Tibial artery (tissue), 4 donors: ENCODE measurements around the gene RPS2.

ENCODE experiments used
- DNase-seq, 2 donors: peaks; one replicate each; pipeline ENCODE4 v3.0.0-alpha.2; 2019
- H3K27ac ChIP-seq, 2 donors: fragments of 200-600 bp; sonication (generic) in 1 of 2; 1 replicate in 1 of 2; 2 replicates in 1 of 2; pipeline ENCODE4 v1.5.1; 2018 to 2019; ENCODE audit warnings: mild to moderate bottlenecking in 1 of 2
- H3K27me3 ChIP-seq, 2 donors: fragments of 200-600 bp; sonication (generic) in 1 of 2; one replicate each; pipeline versions ENCODE4 v1.5.1 to v1.6.0; 2016 to 2019
- H3K36me3 ChIP-seq, 3 donors: fragments of 200-600 bp; sonication (generic) in 2 of 3; one replicate each; pipeline ENCODE4 v1.5.1; 2016 to 2019; ENCODE audit warnings: mild to moderate bottlenecking in 2 of 3
- H3K4me1 ChIP-seq, 4 donors: fragments of 200-600 bp; sonication (generic) in 2 of 4; 1 replicate in 3 of 4; 2 replicates in 1 of 4; pipeline ENCODE4 v1.5.1; 2016 to 2019
- H3K4me3 ChIP-seq, 2 donors: fragments of 200-600 bp; sonication (generic) in 1 of 2; 1 replicate in 1 of 2; 2 replicates in 1 of 2; pipeline ENCODE4 v1.5.1; 2018 to 2019; ENCODE audit warnings: mild to moderate bottlenecking in 2 of 2
- H3K9me3 ChIP-seq, 3 donors: fragments of 200-600 bp; sonication (generic) in 1 of 3; one replicate each; pipeline ENCODE4 v1.5.1; 2016 to 2019
- CTCF ChIP-seq, 2 experiments: fragments of 200-600 bp in 1 of 2; fragments of 450-650 bp in 1 of 2; IDR thresholded peaks; one replicate each; pipeline ENCODE4 v1.5.1; 2017 to 2019; ENCODE audit warnings: antibody characterized with exemption in 2 of 2, mild to moderate bottlenecking in 1 of 2, moderate library complexity in 1 of 2
- intact Hi-C: fragments of 100-400 bp; cut with DNase I; formaldehyde crosslinking; loops from one replicate; pipeline ENCODE4 v1.15.0; 2023; ENCODE audit warnings: low total_unique reads

RPS2 gene

GRCh38 chr16:1991135-1991551, 26.5 kb upstream of the RPS2 start:
- TF ChIP-seq CTCF (IDR thresholded peaks at IDR 0.05): no peak
- H3K27ac ChIP-seq: no peak overlapping the region
- intact Hi-C loops: no loop called here
- H3K27me3 ChIP-seq: peaks cover 3 to 48% of the 10 kb centered on the region in 2 donors
- DNase-seq: no peak
- H3K4me1 ChIP-seq: peaks cover 0 to 35% (median 30%) of the 10 kb centered on the region in 4 donors
- H3K36me3 ChIP-seq: peaks cover 5 to 17% (median 5%) of the 10 kb centered on the region in 3 donors
- H3K4me3 ChIP-seq: no peak overlapping the region
- no peaks in the 10 kb centered on the region for H3K9me3 ChIP-seq

GRCh38 chr16:1990351-1991134, 25.9 kb upstream of the RPS2 start:
- peaks cover 3 to 48% of the 10 kb centered on the region in 2 donors for H3K27me3 ChIP-seq
- peaks cover 9 to 23% (median 11%) of the 10 kb centered on the region in 3 donors for H3K36me3 ChIP-seq
- H3K4me1 ChIP-seq: peaks cover 0 to 39% (median 30%) of the 10 kb centered on the region in 4 donors
- no peak for TF ChIP-seq CTCF (IDR thresholded peaks at IDR 0.05)
- no peaks in the 10 kb centered on the region for H3K9me3 ChIP-seq
- intact Hi-C loops: no loop called here
- no peak for DNase-seq
- no peak overlapping the region for H3K4me3 ChIP-seq
- H3K27ac ChIP-seq: no peak overlapping the region

GRCh38 chr16:1990101-1990350, 25.4 kb upstream of the RPS2 start:
- Histone ChIP-seq H3K27ac (no peak overlapping the region), H3K36me3 (peaks cover 11 to 23% (median 11%) of the 10 kb centered on the region in 3 donors), H3K9me3 (no peaks in the 10 kb centered on the region), H3K27me3 (peaks cover 3 to 48% of the 10 kb centered on the region in 2 donors), H3K4me1 (peaks cover 0 to 44% (median 34%) of the 10 kb centered on the region in 4 donors), H3K4me3 (no peak overlapping the region)
- TF ChIP-seq CTCF (IDR thresholded peaks at IDR 0.05): no peak
- no peak for DNase-seq
- intact Hi-C loops: no loop called here

GRCh38 chr16:1989209-1990100, 24.8 kb upstream of the RPS2 start, which contains the start of gene SYNGR3:
Gene SYNGR3 (plus strand): TSS chr16:1989970. CDS start chr16:1990103, 133 bp downstream.
- H3K4me1 ChIP-seq: peaks cover 0 to 50% (median 40%) of the 10 kb centered on the region in 4 donors
- no peaks in the 10 kb centered on the region for H3K9me3 ChIP-seq
- H3K27me3 ChIP-seq: peaks cover 3 to 48% of the 10 kb centered on the region in 2 donors
- H3K4me3 ChIP-seq: no peak within 1 kb of the TSS
- peaks cover 11 to 23% (median 11%) of the 10 kb centered on the region in 3 donors for H3K36me3 ChIP-seq
- H3K27ac ChIP-seq: no peak within 1 kb of the TSS
- no peak for DNase-seq
- TF ChIP-seq CTCF (IDR thresholded peaks at IDR 0.05): no peak
- intact Hi-C loops: no loop called here

- peaks cover 3 to 38% of the 10 kb centered on the region in 2 donors for H3K27me3 ChIP-seq
- intact Hi-C loops: no loop called here
- no peak for TF ChIP-seq CTCF (IDR thresholded peaks at IDR 0.05)
- no peak overlapping the region for H3K4me3 ChIP-seq
- no peak overlapping the region for H3K27ac ChIP-seq
- H3K4me1 ChIP-seq: peaks cover 8 to 55% (median 40%) of the 10 kb centered on the region in 4 donors
- DNase-seq: no peak
- H3K9me3 ChIP-seq: no peaks in the 10 kb centered on the region
- peaks cover 11 to 23% (median 11%) of the 10 kb centered on the region in 3 donors for H3K36me3 ChIP-seq
Observed at GRCh38 chr16:1987198-1987597, 22.6 kb upstream of the RPS2 start.
